HEK293T (cell line): ENCODE results near the gene RPUSD3.

Experiments used
- BHLHE40 ChIP-seq: fragments of 450-650 bp; IDR thresholded peaks from 2 replicates; pipeline ENCODE4 v1.6.1; 2016; ENCODE audit warnings: mild to moderate bottlenecking, moderate library complexity, borderline replicate concordance
- CTBP1 ChIP-seq: fragments of 450-650 bp; IDR thresholded peaks from 2 replicates; pipeline ENCODE4 v1.6.1; 2016; ENCODE audit warnings: borderline replicate concordance
- FOXA1 ChIP-seq: fragments of 450-650 bp; IDR thresholded peaks from 2 replicates; pipeline ENCODE4 v1.6.1; 2016; ENCODE audit warnings: mild to moderate bottlenecking
- FOXM1 ChIP-seq: fragments of 450-650 bp; IDR thresholded peaks from 2 replicates; pipeline ENCODE4 v1.6.1; 2017; ENCODE audit warnings: mild to moderate bottlenecking, borderline replicate concordance
- L3MBTL2 ChIP-seq: fragments of 450-650 bp; conservative IDR thresholded peaks from 2 replicates; pipeline ENCODE4 v1.6.1; 2016; ENCODE audit warnings: mild to moderate bottlenecking
- NFRKB ChIP-seq: fragments of 450-650 bp; IDR thresholded peaks from 2 replicates; pipeline ENCODE4 v1.6.1; 2016; ENCODE audit warnings: mild to moderate bottlenecking, moderate library complexity
- PKNOX1 ChIP-seq: fragments of 450-650 bp; IDR thresholded peaks from 2 replicates; pipeline ENCODE4 v1.6.1; 2016
- SP1 ChIP-seq: fragments of 450-650 bp; IDR thresholded peaks from 2 replicates; pipeline ENCODE4 v1.6.1; 2017
- TARDBP ChIP-seq: fragments of 450-650 bp; IDR thresholded peaks from 2 replicates; pipeline ENCODE4 v1.6.1; 2016
- ZNF384 ChIP-seq: fragments of 450-650 bp; IDR thresholded peaks from 2 replicates; pipeline ENCODE4 v1.6.1; 2016

GRCh38 chr3:9879830-9880549 lies 36.2 kb upstream of the RPUSD3 start, which contains the start of gene CIDEC:
- TF ChIP-seq TARDBP (no peak), FOXM1 (no peak), BHLHE40 (no peak), SP1 (no peak), FOXA1 (no peak), NFRKB (no peak), ZNF384 (no peak), L3MBTL2 (no peak), PKNOX1 (no peak), CTBP1 (no peak)
